ENCODE data around the gene SLC26A4.

DNA sequence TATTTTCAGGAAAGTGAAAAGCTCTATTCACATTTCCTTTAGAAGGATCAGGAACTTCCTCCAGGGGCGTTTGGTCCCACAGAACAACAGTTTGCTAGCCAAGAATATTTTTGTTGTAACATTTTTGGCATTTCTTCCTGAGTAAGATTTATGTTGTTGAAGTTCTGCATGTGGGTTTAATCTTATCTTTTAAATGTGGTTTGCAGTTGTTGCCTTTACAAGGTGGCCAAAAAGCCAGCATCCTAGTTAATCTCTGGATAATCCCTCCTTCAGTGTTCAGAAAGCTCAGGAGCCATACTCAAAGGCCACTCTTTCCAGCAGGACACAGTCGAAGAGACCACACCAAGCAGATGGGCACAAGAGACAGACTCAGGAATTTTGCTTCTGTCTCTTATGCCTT lies 30.0 kb downstream of the SLC26A4 start:
- TF ChIP-seq, protein P1, sequence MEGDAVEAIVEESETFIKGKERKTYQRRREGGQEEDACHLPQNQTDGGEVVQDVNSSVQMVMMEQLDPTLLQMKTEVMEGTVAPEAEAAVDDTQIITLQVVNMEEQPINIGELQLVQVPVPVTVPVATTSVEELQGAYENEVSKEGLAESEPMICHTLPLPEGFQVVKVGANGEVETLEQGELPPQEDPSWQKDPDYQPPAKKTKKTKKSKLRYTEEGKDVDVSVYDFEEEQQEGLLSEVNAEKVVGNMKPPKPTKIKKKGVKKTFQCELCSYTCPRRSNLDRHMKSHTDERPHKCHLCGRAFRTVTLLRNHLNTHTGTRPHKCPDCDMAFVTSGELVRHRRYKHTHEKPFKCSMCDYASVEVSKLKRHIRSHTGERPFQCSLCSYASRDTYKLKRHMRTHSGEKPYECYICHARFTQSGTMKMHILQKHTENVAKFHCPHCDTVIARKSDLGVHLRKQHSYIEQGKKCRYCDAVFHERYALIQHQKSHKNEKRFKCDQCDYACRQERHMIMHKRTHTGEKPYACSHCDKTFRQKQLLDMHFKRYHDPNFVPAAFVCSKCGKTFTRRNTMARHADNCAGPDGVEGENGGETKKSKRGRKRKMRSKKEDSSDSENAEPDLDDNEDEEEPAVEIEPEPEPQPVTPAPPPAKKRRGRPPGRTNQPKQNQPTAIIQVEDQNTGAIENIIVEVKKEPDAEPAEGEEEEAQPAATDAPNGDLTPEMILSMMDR (IDR thresholded peaks at IDR 0.05; ENCODE audit: borderline replicate concordance, extremely low read depth, low read length, poor library complexity, severe bottlenecking), result no peak
- no peak for TF ChIP-seq EZH2 (IDR thresholded peaks at IDR 0.05; ENCODE audit: borderline replicate concordance, low read depth, low read length, severe bottlenecking)
